ENCODE measurements around the gene NHLH1. TPM values are rescaled to one million over a fixed set of nuclear protein-coding genes. Genes with fewer than 3 reads are reported as not detected.
A peak's percentile ranks its signal among the peaks of the same experiment; 100 is the strongest.

The NHLH1 gene
- total RNA-seq, 2 experiments from 2014 or later, result 0.63 to 0.68 TPM

DNA sequence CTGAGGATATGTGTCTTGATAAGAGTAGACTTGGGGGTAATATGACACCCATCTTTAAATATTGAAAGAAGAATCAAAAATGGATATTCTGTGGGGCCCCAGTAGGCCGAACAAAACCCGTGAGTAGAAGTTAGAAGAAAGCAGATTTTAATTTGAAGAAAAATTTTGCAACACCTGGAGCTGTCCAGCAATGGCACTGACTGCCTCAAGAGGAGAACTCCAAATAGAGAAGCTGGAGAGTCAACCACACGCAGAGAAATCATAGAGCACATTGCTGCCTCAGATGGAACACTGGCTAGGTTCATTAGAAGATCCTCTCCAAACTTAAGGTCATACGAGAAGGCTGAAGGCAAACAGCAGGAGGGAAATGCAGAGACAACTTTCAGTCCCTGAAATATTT, 6.8 kb downstream of the NHLH1 start:
- no peaks in the 10 kb centered on the region for H3K9me2 ChIP-seq (ENCODE audit: insufficient read depth, low read length)
- H3K4me2 ChIP-seq (ENCODE audit: low read length), result no peak overlapping the region
- H3K79me2 ChIP-seq (ENCODE audit: insufficient read depth, low read depth, low read length), result no peaks in the 10 kb centered on the region
- ChIA-PET CTCF (ENCODE audit: unreplicated experiment) (no interaction called here), POLR2A (no interaction called here)
- H3K36me3 ChIP-seq (ENCODE audit: insufficient read depth, low read length), result no peaks in the 10 kb centered on the region
- peaks cover 21% of the 10 kb centered on the region for H3K4me1 ChIP-seq (ENCODE audit: insufficient read depth, low read length, poor library complexity, severe bottlenecking)
- TF ChIP-seq, protein P1, sequence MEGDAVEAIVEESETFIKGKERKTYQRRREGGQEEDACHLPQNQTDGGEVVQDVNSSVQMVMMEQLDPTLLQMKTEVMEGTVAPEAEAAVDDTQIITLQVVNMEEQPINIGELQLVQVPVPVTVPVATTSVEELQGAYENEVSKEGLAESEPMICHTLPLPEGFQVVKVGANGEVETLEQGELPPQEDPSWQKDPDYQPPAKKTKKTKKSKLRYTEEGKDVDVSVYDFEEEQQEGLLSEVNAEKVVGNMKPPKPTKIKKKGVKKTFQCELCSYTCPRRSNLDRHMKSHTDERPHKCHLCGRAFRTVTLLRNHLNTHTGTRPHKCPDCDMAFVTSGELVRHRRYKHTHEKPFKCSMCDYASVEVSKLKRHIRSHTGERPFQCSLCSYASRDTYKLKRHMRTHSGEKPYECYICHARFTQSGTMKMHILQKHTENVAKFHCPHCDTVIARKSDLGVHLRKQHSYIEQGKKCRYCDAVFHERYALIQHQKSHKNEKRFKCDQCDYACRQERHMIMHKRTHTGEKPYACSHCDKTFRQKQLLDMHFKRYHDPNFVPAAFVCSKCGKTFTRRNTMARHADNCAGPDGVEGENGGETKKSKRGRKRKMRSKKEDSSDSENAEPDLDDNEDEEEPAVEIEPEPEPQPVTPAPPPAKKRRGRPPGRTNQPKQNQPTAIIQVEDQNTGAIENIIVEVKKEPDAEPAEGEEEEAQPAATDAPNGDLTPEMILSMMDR (conservative IDR thresholded peaks at IDR 0.05; ENCODE audit: low read length), result no peak
- TF ChIP-seq EZH2phosphoT487 (IDR thresholded peaks at IDR 0.05; ENCODE audit: borderline replicate concordance, low read depth, low read length), result no peak
- no peak overlapping the region for H2AFZ ChIP-seq (ENCODE audit: low read length)
- DNase-seq (ENCODE audit: low spot score), result no peak
- BruUV-seq (replicated peaks), result no TSS peak
- no peak overlapping the region for H3K4me3 ChIP-seq (ENCODE audit: low read depth, low read length, poor library complexity, severe bottlenecking)
- H3K27ac ChIP-seq (ENCODE audit: low read depth, low read length, poor library complexity, severe bottlenecking), result no peak overlapping the region
- H4K20me1 ChIP-seq (ENCODE audit: insufficient read depth, low read length), result no peaks in the 10 kb centered on the region
- intact Hi-C loops (cut with micrococcal nuclease; ENCODE audit: unreplicated experiment), result no loop called here
- no peaks in the 10 kb centered on the region for H3K9me3 ChIP-seq (ENCODE audit: low read length)

DNA sequence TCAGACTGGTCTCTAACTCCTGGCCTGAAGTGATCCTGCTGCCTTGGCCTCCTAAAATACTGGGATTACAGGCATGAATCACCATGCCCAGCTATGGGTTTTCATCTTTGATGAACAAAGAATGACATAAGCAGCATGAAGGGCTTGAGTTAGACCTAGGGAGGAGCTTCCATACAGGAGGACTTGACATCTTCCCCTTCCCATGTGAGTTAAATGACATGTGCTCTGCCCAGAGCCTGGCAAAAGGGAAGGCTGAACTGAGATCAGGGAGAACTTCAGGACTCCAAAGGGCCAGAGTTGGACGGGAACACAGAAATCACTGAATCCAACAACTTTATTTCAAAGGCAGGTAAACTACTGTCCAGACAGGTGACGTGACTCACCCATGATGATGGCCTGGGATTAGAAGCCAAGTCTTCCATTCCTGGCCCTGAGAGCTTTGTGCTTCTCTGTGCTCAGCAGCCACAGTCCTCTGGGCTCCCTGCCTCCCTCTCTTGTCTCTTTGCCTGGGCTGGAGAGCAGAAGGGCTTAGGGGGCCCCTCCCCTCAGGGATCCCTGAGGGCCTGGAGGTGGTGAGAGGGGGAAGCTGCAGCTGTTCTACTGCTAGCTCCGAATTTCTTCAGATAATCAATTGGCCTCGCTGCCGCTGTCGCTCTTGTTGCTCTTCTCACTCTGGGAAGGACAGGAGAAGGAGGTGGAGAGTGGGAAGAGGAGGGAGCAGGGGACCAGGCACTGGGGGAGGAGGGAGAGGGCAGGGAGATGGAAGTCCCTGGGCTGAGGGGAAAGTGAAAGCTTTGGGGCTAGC, 7.6 kb downstream of the NHLH1 start:
- H3K79me2 ChIP-seq (ENCODE audit: insufficient read depth, low read depth, low read length), result no peaks in the 10 kb centered on the region
- ChIA-PET CTCF (ENCODE audit: unreplicated experiment) (interaction anchor here (0.6 kb wide), 1 partner anchor 9 kb away, joined by 4 read pairs; no protein-coding TSS in a partner anchor), POLR2A (no interaction called here)
- peak; percentile 16 for DNase-seq (ENCODE audit: low spot score)
- H3K4me1 ChIP-seq (ENCODE audit: insufficient read depth, low read length, poor library complexity, severe bottlenecking), result peaks cover 21% of the 10 kb centered on the region
- intact Hi-C loops (cut with micrococcal nuclease; ENCODE audit: unreplicated experiment), result no loop called here
- H3K4me3 ChIP-seq (ENCODE audit: low read depth, low read length, poor library complexity, severe bottlenecking), result no peak overlapping the region
- no peak overlapping the region for H3K4me2 ChIP-seq (ENCODE audit: low read length)
- H3K36me3 ChIP-seq (ENCODE audit: insufficient read depth, low read length), result no peaks in the 10 kb centered on the region
- H3K9me3 ChIP-seq (ENCODE audit: low read length), result no peaks in the 10 kb centered on the region
- no TSS peak for BruUV-seq (replicated peaks)
- TF ChIP-seq, protein P1 (conservative IDR thresholded peaks at IDR 0.05; ENCODE audit: low read length), result no peak
- no peak for TF ChIP-seq EZH2phosphoT487 (IDR thresholded peaks at IDR 0.05; ENCODE audit: borderline replicate concordance, low read depth, low read length)
- no peak overlapping the region for H3K27ac ChIP-seq (ENCODE audit: low read depth, low read length, poor library complexity, severe bottlenecking)
- H3K9me2 ChIP-seq (ENCODE audit: insufficient read depth, low read length), result no peaks in the 10 kb centered on the region
- H2AFZ ChIP-seq (ENCODE audit: low read length), result no peak overlapping the region
- no peaks in the 10 kb centered on the region for H4K20me1 ChIP-seq (ENCODE audit: insufficient read depth, low read length)

Data from OCI-LY7 (cell line).